Ovary (tissue), 9 donors: ENCODE data around the gene MTHFR. TPM values are rescaled to one million over a fixed set of nuclear protein-coding genes. Genes with fewer than 3 reads are reported as not detected.

Experiments
- DNase-seq, 5 donors: peaks; one replicate each; pipeline ENCODE4 v3.0.0-alpha.2; 2019 to 2020
- H3K27ac ChIP-seq, 2 donors: fragments of 200-600 bp; one replicate each; pipeline versions ENCODE4 v1.5.1 to v1.8.0; 2019 to 2022
- H3K27me3 ChIP-seq: fragments of 200-600 bp; one replicate; pipeline ENCODE4 v1.8.0; 2022
- H3K36me3 ChIP-seq: fragments of 200-600 bp; sonication (generic); one replicate; pipeline ENCODE4 v1.5.1; 2019
- H3K4me1 ChIP-seq: one replicate; pipeline ENCODE4 v1.8.1; 2013; ENCODE audit warnings: mild to moderate bottlenecking, moderate library complexity; ENCODE audit not compliant: insufficient read depth
- H3K4me3 ChIP-seq: fragments of 200-600 bp; sonication (generic); one replicate; pipeline ENCODE4 v1.5.1; 2017
- H3K9me3 ChIP-seq, 2 donors: fragments of 200-600 bp in 1 of 2; sonication (generic) in 1 of 2; one replicate each; pipeline versions ENCODE4 v1.5.1 to v1.8.1; 2013 to 2019; ENCODE audit warnings: mild to moderate bottlenecking in 1 of 2, moderate library complexity in 1 of 2
- CTCF ChIP-seq, 3 donors: fragments of 450-650 bp in 2 of 3; fragments of 200-600 bp in 1 of 3; IDR thresholded peaks; one replicate each; pipeline versions ENCODE4 v1.5.1 to v1.8.0; 2016 to 2022; ENCODE audit warnings: antibody characterized with exemption in 3 of 3, mild to moderate bottlenecking in 1 of 3
- EP300 ChIP-seq: sonication (generic); formaldehyde crosslinking; IDR thresholded peaks from one replicate; pipeline ENCODE4 v1.6.1; 2017; ENCODE audit warnings: antibody characterized with exemption
- POLR2A ChIP-seq: fragments of 450-650 bp; IDR thresholded peaks from one replicate; pipeline ENCODE4 v1.6.1; 2017; ENCODE audit warnings: antibody characterized with exemption, mild to moderate bottlenecking, moderate library complexity
- WGBS, 3 donors: extraction: QIAGEN DNeasy Blood & Tissue Kit in 1 of 3; methylation state at CpG; one replicate each; pipeline versions ENCODE4 v1.1.5 to v1.1.7; 2013 to 2017; 5-methylcytosine and 5-hydroxymethylcytosine counted together
- intact Hi-C, 4 donors: fragments of 100-400 bp; cut with DNase I; formaldehyde crosslinking; loops; one replicate each; pipeline versions ENCODE4 v1.11.0 to v1.15.1; 2022 to 2023
- polyA plus RNA-seq, 2 donors: library from polyadenylated mRNA; stranded (reverse); fragments of 200-250 nt in 1 of 2; fragments of 350-450 nt in 1 of 2; fragmentation: Illumina TruSeq in 1 of 2; extraction: RNeasy Lipid Tissue Mini Kit (QIAGEN cat#74804) in 1 of 2; gene quantifications; one replicate each; pipeline ENCODE4 v1.2.3, GENCODE V29; 2013 to 2014
- total RNA-seq, 7 donors: library from RNA; depleted of rRNA in 2 of 7; stranded (reverse); fragments of >200 nt in 2 of 7; fragmentation: NEBNext Ultra II Directional in 3 of 7; extraction: Animal tissue kit (Norgen Biotek cat#: 25700) in 3 of 7; gene quantifications; one replicate each; pipeline versions ENCODE4 v1.1.0 to v1.2.4, GENCODE V29; 2016 to 2023
- donor health status: DM: no; HTN: no; CAD: no; lungs with moderate emphysema.
- donor health status: DM: no; HTN: no; CAD: no.
- donor health status: Bipolar disorder and iron deficiency.
- donor health status: DM: yes; HTN: yes; CAD: no.
- donor health status: DM: no; HTN: no; CAD: no.
- donor health status: DM: yes; HTN: yes; CAD: no.

MTHFR gene
- total and polyA plus RNA-seq, 9 donors = 13.1 to 161 (median 55.6) TPM

- DNase-seq = peak in 2 of 5 donors; percentile 53 to 58
- TF ChIP-seq EP300 (no peak), POLR2A (no peak)
- H3K27ac ChIP-seq = peak overlapping the region; percentile 56 to 98
- peaks cover 39% of the 10 kb centered on the region for H3K4me1 ChIP-seq
- H3K9me3 ChIP-seq = no peaks in the 10 kb centered on the region
- intact Hi-C loops = loop anchor here in 2 of 4 donors (2.0 to 5.0 kb wide), 2 partner anchors 15 to 51 kb away; partner anchors contain the start of gene AGTRAP (in 1 of the 2)
- no peaks in the 10 kb centered on the region for H3K27me3 ChIP-seq
- 71 to 77% (median 73%) methylated on average over 14 of the region's 14 CpGs for WGBS, 3 donors
- no peak overlapping the region for H3K4me3 ChIP-seq
- H3K36me3 ChIP-seq = no peaks in the 10 kb centered on the region
Measured at GRCh38 chr1:11787804-11788436, 17.8 kb downstream of the MTHFR start.

DNA sequence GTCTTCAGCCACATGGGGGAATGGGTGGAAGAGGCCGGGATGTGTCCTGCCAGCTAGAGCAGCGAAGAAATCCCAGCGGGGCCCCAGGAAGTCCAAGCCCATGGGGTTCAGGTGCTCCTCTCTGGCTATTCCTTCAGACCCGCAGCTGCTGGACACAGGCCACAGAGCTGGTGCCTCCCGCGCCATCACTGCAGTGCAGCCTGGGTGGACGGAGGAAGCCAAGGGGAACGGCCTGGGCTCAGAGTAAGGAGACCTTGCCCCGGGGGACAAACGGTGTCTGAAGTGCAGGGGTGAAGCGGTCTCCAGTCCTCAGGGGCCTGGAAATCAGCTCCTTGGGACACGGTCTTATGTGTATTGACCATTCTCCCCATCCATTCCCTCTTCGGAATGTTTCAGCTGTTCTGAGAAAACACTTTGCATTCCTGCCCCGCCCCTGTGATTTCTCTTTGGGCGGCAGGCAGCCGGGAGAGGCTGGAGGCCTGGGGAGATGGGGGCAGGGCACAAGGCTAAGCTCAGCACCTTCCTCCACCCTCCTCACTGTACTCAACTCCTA is 18.4 kb downstream of the MTHFR start:
- DNase-seq = peak; percentile 75 to 80 (median 78)
- Histone ChIP-seq H3K27me3 (no peaks in the 10 kb centered on the region), H3K4me3 (no peak overlapping the region), H3K9me3 (no peaks in the 10 kb centered on the region), H3K27ac (peak overlapping the region; percentile 56 to 98), H3K36me3 (no peaks in the 10 kb centered on the region), H3K4me1 (peaks cover 39% of the 10 kb centered on the region)
- TF ChIP-seq POLR2A (no peak), EP300 (no peak), CTCF (IDR thresholded peaks at IDR 0.05) (no peak)
- WGBS, 3 donors = 6 to 18% (median 11%) methylated on average over 16 of the region's 16 CpGs
- intact Hi-C loops = loop anchor here in 2 of 4 donors (2.0 to 5.0 kb wide), 2 partner anchors 15 to 50 kb away; partner anchors contain the start of gene AGTRAP (in 1 of the 2)

DNA sequence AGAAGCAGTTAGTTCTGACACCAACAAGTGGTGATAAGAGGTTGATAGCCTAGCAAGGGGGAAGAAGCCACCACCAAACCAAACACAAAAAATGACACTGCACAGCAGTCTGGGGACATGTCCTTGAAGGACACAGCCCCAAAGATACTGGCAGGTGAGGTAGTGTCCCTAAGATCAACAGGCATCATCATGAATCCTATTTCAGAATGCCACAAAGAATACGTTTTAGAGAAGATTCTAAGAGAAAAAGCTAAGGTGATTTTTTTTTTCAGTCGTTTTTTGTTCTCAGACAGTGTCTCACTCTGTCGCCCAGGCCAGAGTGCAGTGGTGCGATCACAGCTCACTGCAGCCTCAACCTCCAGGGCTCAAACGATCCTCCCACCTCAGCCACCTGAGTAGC is 19.6 kb downstream of the MTHFR start:
- DNase-seq = no peak
- Histone ChIP-seq H3K27ac (peak overlapping the region; percentile 56 to 98), H3K4me1 (peaks cover 32% of the 10 kb centered on the region), H3K9me3 (no peaks in the 10 kb centered on the region), H3K36me3 (no peaks in the 10 kb centered on the region), H3K4me3 (no peak overlapping the region), H3K27me3 (no peaks in the 10 kb centered on the region)
- 49 to 59% (median 57%) methylated on average over 5 of the region's 5 CpGs for whole genome bisulfite sequencing, 3 donors
- intact Hi-C loops = loop anchor here in 2 of 4 donors (2.0 to 5.0 kb wide), 2 partner anchors 17 to 49 kb away; partner anchors contain the start of gene AGTRAP (in 1 of the 2)
- no peak for TF ChIP-seq EP300
- TF ChIP-seq POLR2A = no peak
- TF ChIP-seq CTCF (IDR thresholded peaks at IDR 0.05) = no peak

DNA sequence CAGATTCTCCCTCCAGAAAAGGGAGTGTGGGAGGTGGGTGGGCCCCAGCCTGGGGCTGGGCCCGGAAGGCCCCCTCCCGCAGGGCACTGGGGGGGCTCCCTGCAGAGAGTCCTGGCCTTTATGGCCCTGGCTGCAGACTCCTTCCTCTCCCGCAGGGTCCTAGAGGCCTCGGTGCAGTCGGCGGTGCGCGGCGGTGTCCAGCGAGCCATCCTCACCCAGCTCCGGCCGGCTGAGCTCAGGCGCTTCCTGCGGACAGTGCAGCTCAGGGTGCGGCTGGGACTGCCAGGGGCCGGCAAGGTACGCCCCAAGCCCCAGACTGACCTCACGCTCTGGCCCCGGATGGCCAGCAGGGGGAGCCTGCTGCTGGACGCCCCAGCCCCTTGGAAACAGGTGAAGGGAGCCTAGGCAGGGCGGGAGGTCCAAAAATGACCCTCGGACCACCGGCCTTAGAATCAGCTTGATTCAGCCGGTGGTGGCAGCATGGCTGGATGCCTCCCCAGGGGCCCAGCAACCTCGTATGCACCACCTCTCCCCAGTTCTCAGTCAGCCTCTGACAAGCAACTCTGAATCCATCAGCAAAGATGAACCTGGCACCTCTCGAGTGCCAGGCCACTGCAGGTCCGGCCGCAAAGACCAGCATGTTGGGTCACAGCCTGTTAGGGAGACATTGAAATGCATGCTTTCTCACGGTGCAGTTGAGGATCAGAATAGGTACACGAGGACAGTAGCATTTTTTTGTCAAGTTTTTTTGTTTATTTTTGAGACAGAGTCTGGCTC is 20.6 kb downstream of the MTHFR start:
- H3K4me3 ChIP-seq = peak overlapping the region; percentile 22
- intact Hi-C loops = loop anchor here in 1 of 4 donors (5.0 kb wide), 1 partner anchor 48 kb away; the partner anchor contains the start of gene AGTRAP
- 4 to 9% (median 7%) methylated on average over 18 to 30 of the region's 30 CpGs for WGBS, 3 donors

More for the DNA sequence above, 20.6 kb downstream of the MTHFR start:
- TF ChIP-seq CTCF (IDR thresholded peaks at IDR 0.05) (peak; percentile 50 to 89 (median 87)), EP300 (no peak)
- peak; percentile 71 to 85 (median 81) for DNase-seq
- no peaks in the 10 kb centered on the region for H3K27me3 ChIP-seq
- peaks cover 26% of the 10 kb centered on the region for H3K4me1 ChIP-seq
- H3K36me3 ChIP-seq = no peaks in the 10 kb centered on the region
- H3K27ac ChIP-seq = peak overlapping the region; percentile 50 to 98
- H3K9me3 ChIP-seq = no peaks in the 10 kb centered on the region
